CD4-positive, alpha-beta T cell treated with Interleukin-10 for 1 hour (primary cell): ENCODE measurements around the gene CREBBP.
A peak's percentile ranks its signal among the peaks of the same experiment; 100 is the strongest.
"Not testable (repeated sequence)": the region's sequence is repeated elsewhere in the genome, so short reads cannot be mapped to it uniquely, and the experiment has no call there.

Experiments used
- DNase-seq: peaks from one replicate; pipeline ENCODE4 v3.0.0-alpha.2; 2020

CREBBP gene

GRCh38 chr16:3729161-3730112, 151.1 kb downstream of the CREBBP start:
- no peak for DNase-seq

- no peak for DNase-seq
These were observed 151.9 kb downstream of the CREBBP start for GRCh38 chr16:3728424-3729160.

GRCh38 chr16:3727806-3728381, 152.6 kb downstream of the CREBBP start:
- DNase-seq: no peak

- no peak for DNase-seq
These were observed 154.4 kb downstream of the CREBBP start for GRCh38 chr16:3726021-3726687.

GRCh38 chr16:3725276-3725675, 155.2 kb downstream of the CREBBP start:
- no peak for DNase-seq

- no peak for DNase-seq
These were observed 158.0 kb downstream of the CREBBP start for GRCh38 chr16:3722508-3722907.

GRCh38 chr16:3720418-3720817, 160.1 kb downstream of the CREBBP start:
- no peak for DNase-seq

- DNase-seq: no peak
These were observed 161.9 kb downstream of the CREBBP start for GRCh38 chr16:3718628-3719027.

GRCh38 chr16:3718019-3718391, 162.5 kb downstream of the CREBBP start:
- DNase-seq: no peak

GRCh38 chr16:3717235-3718018, 163.1 kb downstream of the CREBBP start, which contains the start of gene TRAP1:
Gene TRAP1, minus strand, starts transcription at chr16:3717524. Its CDS starts 16 bp downstream, at chr16:3717508.
- DNase-seq: peak; percentile 94

GRCh38 chr16:3716831-3717234, 163.7 kb downstream of the CREBBP start:
- peak; percentile 25 for DNase-seq

GRCh38 chr16:3715430-3715829, 165.1 kb downstream of the CREBBP start:
- DNase-seq: no peak

GRCh38 chr16:3714378-3714777, 166.1 kb downstream of the CREBBP start:
- not testable (repeated sequence) for DNase-seq

GRCh38 chr16:3713587-3714242, 166.8 kb downstream of the CREBBP start:
- no peak for DNase-seq

- no peak for DNase-seq
These were observed 167.6 kb downstream of the CREBBP start for GRCh38 chr16:3712861-3713372.

GRCh38 chr16:3706253-3707012, 174.1 kb downstream of the CREBBP start:
- no peak for DNase-seq

GRCh38 chr16:3702082-3702481, 178.4 kb downstream of the CREBBP start:
- no peak for DNase-seq

GRCh38 chr16:3701531-3701930, 179.0 kb downstream of the CREBBP start:
- DNase-seq: no peak

GRCh38 chr16:3698941-3699340, 181.6 kb downstream of the CREBBP start:
- no peak for DNase-seq

- DNase-seq: no peak
These were observed 183.9 kb downstream of the CREBBP start for GRCh38 chr16:3696425-3697218.
